ENCODE results near the gene EIF4E1B. TPM values are rescaled to one million over a fixed set of nuclear protein-coding genes. Genes with fewer than 3 reads are reported as not detected.

EIF4E1B gene
- total and polyA plus RNA-seq, 7 donors: 0.36 TPM; not detected in 6

DNA sequence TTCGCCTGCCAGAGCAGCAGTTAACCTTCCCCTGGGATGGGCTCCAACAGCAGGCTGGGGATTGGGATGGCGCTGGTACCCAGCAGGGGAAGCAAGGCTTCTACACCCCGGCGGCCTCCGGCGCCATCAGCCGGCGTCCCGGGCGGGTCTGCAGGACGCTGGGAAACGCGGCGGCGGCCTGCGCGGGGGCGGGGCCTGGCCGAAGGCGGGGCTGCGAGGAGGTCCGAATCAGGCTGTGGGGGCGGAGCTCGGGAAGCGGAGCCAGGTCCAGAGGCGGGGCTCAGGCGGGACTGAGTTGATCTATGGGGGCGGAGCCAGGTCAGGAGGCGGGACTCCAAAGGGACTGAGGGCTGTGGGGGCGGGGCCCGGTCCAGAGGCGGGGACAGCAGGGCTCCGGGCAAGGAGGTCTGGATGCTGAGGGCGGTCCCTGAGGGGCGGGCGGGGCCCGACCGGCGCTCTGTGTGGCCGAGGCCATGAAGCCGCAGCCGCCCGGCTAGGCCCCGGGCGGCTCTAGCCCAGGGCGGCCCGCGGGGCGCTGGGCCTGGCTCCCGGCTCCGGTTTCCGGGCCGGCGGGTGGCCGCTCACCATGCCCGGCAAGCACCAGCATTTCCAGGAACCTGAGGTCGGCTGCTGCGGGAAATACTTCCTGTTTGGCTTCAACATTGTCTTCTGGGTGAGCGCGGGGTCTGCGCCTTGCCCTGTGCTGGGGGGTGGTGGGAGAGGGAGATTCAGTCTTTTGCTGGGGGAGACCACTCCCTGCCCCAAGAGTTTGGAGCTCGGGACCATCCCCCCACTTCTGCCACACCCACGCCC is 16.8 kb downstream of the EIF4E1B start, which contains the start of gene TSPAN17:
TSPAN17 (plus strand) TSS at position 455 of the 813 bp plus-strand sequence; CDS start at position 587, 132 bp downstream.
- DNase-seq: peak; percentile 100
- intact Hi-C loops (cut with DNase I): loop anchor here (1.0 to 10.0 kb wide), 6 partner anchors 72 to 1980 kb away; partner anchors contain the start of genes CLK4, CLTB, HIGD2A and NOP16
- Histone ChIP-seq H3K9me3 (no peaks in the 10 kb centered on the region), H3K27me3 (no peaks in the 10 kb centered on the region), H3K4me3 (peak within 1 kb of the TSS; percentile 61 to 85 (median 70)), H3K27ac (peak within 1 kb of the TSS; percentile 79 to 82 (median 82)), H3K36me3 (no peaks in the 10 kb centered on the region), H3K4me1 (peaks cover 0 to 22% (median 20%) of the 10 kb centered on the region in 4 donors)
- WGBS, 2 donors: 0 to 1% methylated on average over 63 of the region's 63 CpGs
- TF ChIP-seq EP300 (IDR thresholded peaks at IDR 0.05): peak in 1 of 4 donors; percentile 9
- TF ChIP-seq, protein P1, sequence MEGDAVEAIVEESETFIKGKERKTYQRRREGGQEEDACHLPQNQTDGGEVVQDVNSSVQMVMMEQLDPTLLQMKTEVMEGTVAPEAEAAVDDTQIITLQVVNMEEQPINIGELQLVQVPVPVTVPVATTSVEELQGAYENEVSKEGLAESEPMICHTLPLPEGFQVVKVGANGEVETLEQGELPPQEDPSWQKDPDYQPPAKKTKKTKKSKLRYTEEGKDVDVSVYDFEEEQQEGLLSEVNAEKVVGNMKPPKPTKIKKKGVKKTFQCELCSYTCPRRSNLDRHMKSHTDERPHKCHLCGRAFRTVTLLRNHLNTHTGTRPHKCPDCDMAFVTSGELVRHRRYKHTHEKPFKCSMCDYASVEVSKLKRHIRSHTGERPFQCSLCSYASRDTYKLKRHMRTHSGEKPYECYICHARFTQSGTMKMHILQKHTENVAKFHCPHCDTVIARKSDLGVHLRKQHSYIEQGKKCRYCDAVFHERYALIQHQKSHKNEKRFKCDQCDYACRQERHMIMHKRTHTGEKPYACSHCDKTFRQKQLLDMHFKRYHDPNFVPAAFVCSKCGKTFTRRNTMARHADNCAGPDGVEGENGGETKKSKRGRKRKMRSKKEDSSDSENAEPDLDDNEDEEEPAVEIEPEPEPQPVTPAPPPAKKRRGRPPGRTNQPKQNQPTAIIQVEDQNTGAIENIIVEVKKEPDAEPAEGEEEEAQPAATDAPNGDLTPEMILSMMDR (IDR thresholded peaks at IDR 0.05): peak in 1 of 4 experiments; percentile 11
- TF ChIP-seq POLR2AphosphoS5 (IDR thresholded peaks at IDR 0.05): peak; percentile 13 to 65 (median 36)
- peak; percentile 11 to 25 for TF ChIP-seq POLR2A (IDR thresholded peaks at IDR 0.05)

DNA sequence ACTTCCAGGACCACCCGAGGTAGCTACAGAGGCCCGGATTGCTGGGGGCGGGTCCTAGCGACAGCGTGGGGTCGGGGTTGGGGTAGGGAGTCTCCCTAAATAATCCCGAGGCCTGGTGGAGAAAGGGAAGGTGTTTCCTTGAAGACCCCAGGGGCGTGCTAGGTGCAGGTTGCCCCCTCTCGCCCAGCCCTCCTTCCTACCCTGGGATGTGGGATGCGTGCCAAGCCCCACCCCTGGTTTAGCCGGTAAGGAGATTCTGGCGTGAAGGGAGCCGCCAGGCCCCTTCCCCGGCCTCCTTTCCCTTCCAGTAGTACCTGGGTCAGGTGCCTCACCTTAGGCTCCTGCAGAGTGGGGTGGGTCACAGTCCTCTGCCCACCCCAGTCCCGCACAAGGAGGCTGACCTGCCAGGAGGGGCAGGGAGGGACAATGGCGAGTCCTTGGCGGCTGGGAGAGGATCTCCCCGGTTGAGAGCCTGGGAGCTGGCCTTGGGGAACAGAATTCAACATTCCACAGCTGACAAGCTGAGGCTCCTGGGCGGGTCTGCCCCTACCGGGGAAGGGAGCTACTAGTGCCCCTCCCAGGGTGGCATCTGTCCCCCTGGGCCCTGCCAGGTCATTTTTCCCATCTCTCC is 17.5 kb downstream of the EIF4E1B start:
- 6 to 22% methylated on average over 20 of the region's 20 CpGs for WGBS, 2 donors
- H3K9me3 ChIP-seq: no peaks in the 10 kb centered on the region
- DNase-seq: peak; percentile 80
- no peaks in the 10 kb centered on the region for H3K27me3 ChIP-seq
- peak overlapping the region; percentile 79 to 82 (median 82) for H3K27ac ChIP-seq
- intact Hi-C loops (cut with DNase I): loop anchor here (1.0 to 10.0 kb wide), 6 partner anchors 73 to 1979 kb away; partner anchors contain the start of genes CLK4, CLTB, HIGD2A and NOP16
- H3K36me3 ChIP-seq: peaks cover 0 to 3% (median 0%) of the 10 kb centered on the region in 4 donors
- H3K4me3 ChIP-seq: peak overlapping the region; percentile 61 to 85 (median 70)
- peaks cover 0 to 22% (median 20%) of the 10 kb centered on the region in 4 donors for H3K4me1 ChIP-seq
- TF ChIP-seq, protein P1 (IDR thresholded peaks at IDR 0.05): no peak
- no peak for TF ChIP-seq POLR2A (IDR thresholded peaks at IDR 0.05)
- no peak for TF ChIP-seq EP300 (IDR thresholded peaks at IDR 0.05)
- TF ChIP-seq POLR2AphosphoS5 (IDR thresholded peaks at IDR 0.05): no peak

DNA sequence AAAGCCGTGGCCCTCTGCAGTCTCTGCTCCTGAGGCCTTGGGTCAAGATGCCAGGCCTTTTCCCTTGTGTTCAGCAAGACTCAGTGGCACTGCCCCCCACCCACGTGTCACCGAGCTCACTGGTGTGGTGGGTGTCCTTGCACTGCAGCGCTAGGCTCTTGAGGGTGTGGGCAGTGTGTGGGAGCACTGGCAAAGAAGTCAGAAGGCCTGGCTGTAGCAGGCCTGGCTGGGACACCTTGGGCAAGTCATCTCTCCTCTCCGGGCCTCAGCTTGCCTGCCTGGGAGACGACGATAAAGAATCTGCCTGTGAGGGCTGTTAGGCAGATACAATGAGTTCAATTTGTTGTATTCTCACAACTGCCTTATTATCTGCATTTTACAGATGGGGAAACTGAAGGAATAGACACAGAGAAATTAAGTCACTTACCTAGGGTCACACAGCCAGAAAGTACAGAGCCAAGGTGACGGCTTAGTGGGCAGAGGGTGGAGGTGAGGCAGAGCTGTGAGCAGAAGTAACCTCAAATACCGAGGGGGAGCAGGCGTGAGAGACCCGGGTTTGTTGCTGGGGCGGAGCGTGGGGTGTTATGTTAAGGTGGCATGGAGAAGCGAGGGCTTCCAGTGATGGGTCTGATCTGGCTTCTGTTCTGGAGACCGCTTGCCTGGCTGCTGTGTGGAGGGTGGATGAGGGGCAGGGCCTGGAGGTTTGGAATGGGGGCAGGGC is 18.2 kb downstream of the EIF4E1B start:
- intact Hi-C loops (cut with DNase I): loop anchor here (5.0 to 10.0 kb wide), 5 partner anchors 74 to 1979 kb away; partner anchors contain the start of genes CLK4, CLTB, HIGD2A and NOP16
- Histone ChIP-seq H3K4me1 (peaks cover 0 to 22% (median 20%) of the 10 kb centered on the region in 4 donors), H3K36me3 (peaks cover 0 to 9% (median 1%) of the 10 kb centered on the region in 4 donors), H3K27me3 (no peaks in the 10 kb centered on the region), H3K27ac (peak overlapping the region; percentile 79 to 82 (median 82)), H3K4me3 (peak overlapping the region; percentile 61 to 85 (median 70)), H3K9me3 (no peaks in the 10 kb centered on the region)
- 73 to 76% methylated on average over 15 of the region's 15 CpGs for WGBS, 2 donors
- no peak for DNase-seq
- no peak for TF ChIP-seq EP300 (IDR thresholded peaks at IDR 0.05)

DNA sequence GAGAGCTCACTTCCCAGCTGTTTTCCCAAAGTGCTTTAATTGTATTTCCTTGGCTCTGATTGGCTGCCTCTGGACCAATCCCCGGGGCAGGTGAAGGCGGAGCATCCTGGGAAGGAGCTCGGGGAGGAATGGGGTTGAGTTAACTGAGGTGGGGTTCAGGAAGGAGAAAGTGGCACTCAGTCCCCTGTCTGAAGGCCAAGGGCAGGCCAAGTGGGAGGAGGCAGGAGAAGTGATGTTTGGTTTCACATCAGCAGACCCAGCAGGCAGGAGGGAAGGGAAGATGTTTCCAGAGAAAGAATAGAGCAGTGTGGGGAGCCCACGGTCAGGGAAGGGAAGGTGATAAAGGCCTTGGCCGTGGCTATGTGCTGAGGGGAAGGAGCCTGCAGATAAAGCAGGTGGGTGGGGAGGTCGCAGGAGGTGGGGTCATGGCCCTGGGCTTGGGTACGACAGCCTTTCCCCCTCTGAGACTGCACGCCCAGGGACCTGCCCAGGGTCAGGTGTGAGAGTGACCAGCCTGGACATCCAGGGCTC is 19.9 kb downstream of the EIF4E1B start:
- 79 to 80% methylated on average over 8 of the region's 8 CpGs for WGBS, 2 donors
- Histone ChIP-seq H3K4me1 (peaks cover 0 to 22% (median 20%) of the 10 kb centered on the region in 4 donors), H3K27ac (no peak overlapping the region), H3K27me3 (no peaks in the 10 kb centered on the region), H3K4me3 (no peak overlapping the region), H3K36me3 (peaks cover 0 to 27% (median 5%) of the 10 kb centered on the region in 4 donors), H3K9me3 (no peaks in the 10 kb centered on the region)
- TF ChIP-seq POLR2AphosphoS5 (IDR thresholded peaks at IDR 0.05): no peak
- no peak for TF ChIP-seq POLR2A (IDR thresholded peaks at IDR 0.05)
- TF ChIP-seq, protein P1 (IDR thresholded peaks at IDR 0.05): no peak
- no peak for TF ChIP-seq EP300 (IDR thresholded peaks at IDR 0.05)
- intact Hi-C loops (cut with DNase I): no loop called here
- DNase-seq: no peak
